Activated CD4-positive, alpha-beta T cell treated with anti-CD3 and anti-CD28 coated beads, Interleukin-2, amount 10 ng/mL, durations not matched to agents 7 days and 5 days (primary cell): Measurements from ENCODE around the gene RNGTT. TPM values are rescaled to one million over a fixed set of nuclear protein-coding genes. Genes with fewer than 3 reads are reported as not detected.
A peak's percentile ranks its signal among the peaks of the same experiment; 100 is the strongest.
"Not testable (repeated sequence)": the region's sequence is repeated elsewhere in the genome, so short reads cannot be mapped to it uniquely, and the experiment has no call there.

Source experiments
- CTCF ChIA-PET: fragments of 350-600 bp; sonication (Branson Sonifier 250); formaldehyde crosslinking; loops from one replicate; lab custom pipeline; 2021; ENCODE audit warnings: antibody characterized with exemption; lab: Charles Lee
- POLR2A ChIA-PET: fragments of 350-600 bp; sonication (Branson Sonifier 250); formaldehyde crosslinking; loops from one replicate; lab custom pipeline; 2021; ENCODE audit warnings: antibody characterized with exemption; lab: Charles Lee
- DNase-seq: peaks from one replicate; pipeline ENCODE4 v3.0.0-alpha.2; 2020
- H3K27ac Mint-ChIP-seq: one replicate; pipeline ENCODE4 v1.8.0; 2021; ENCODE audit warnings: mild to moderate bottlenecking, moderate library complexity, mixed read lengths
- H3K27me3 Mint-ChIP-seq: one replicate; pipeline ENCODE4 v1.8.0; 2021; ENCODE audit warnings: mixed read lengths
- H3K36me3 Mint-ChIP-seq: one replicate; pipeline ENCODE4 v1.8.0; 2021; ENCODE audit warnings: low read depth, mixed read lengths
- H3K4me1 Mint-ChIP-seq: one replicate; pipeline ENCODE4 v1.8.0; 2021; ENCODE audit warnings: mixed read lengths
- H3K4me3 Mint-ChIP-seq: one replicate; pipeline ENCODE4 v1.8.0; 2021; ENCODE audit warnings: mild to moderate bottlenecking, moderate library complexity, mixed read lengths
- H3K9me3 Mint-ChIP-seq: one replicate; pipeline ENCODE4 v1.8.0; 2021; ENCODE audit warnings: mixed read lengths
- total RNA-seq, 2 experiments: library from RNA; stranded (reverse); gene quantifications; one replicate each; pipeline ENCODE4 v1.2.3, GENCODE V29; 2021

The RNGTT gene
- total RNA-seq, 2 experiments from 2014 or later, result 18.9 to 21.3 TPM

- Mint-ChIP-seq H3K27me3 (no peaks in the 10 kb centered on the region), H3K9me3 (peaks cover 12% of the 10 kb centered on the region), H3K4me1 (peaks cover 36% of the 10 kb centered on the region), H3K36me3 (peaks cover 10% of the 10 kb centered on the region), H3K4me3 (peak overlapping the region; percentile 98), H3K27ac (no peak overlapping the region)
- CTCF ChIA-PET, result no interaction called here
- POLR2A ChIA-PET, result no interaction called here
- no peak for DNase-seq
Observed at GRCh38 chr6:88964509-88964908, 1.1 kb upstream of the RNGTT start.

GRCh38 chr6:88958842-88959241 is 4.6 kb downstream of the RNGTT start:
- Mint-ChIP-seq H3K4me3 (no peak overlapping the region), H3K27me3 (no peaks in the 10 kb centered on the region), H3K27ac (no peak overlapping the region), H3K9me3 (peaks cover 9% of the 10 kb centered on the region), H3K36me3 (peaks cover 37% of the 10 kb centered on the region), H3K4me1 (peaks cover 43% of the 10 kb centered on the region)
- POLR2A ChIA-PET, result no interaction called here
- CTCF ChIA-PET, result no interaction called here
- no peak for DNase-seq

- ChIA-PET POLR2A (no interaction called here), CTCF (no interaction called here)
- H3K4me1 Mint-ChIP-seq, result peaks cover 12% of the 10 kb centered on the region
- DNase-seq, result no peak
- no peaks in the 10 kb centered on the region for H3K27me3 Mint-ChIP-seq
- peaks cover 64% of the 10 kb centered on the region for H3K36me3 Mint-ChIP-seq
- H3K4me3 Mint-ChIP-seq, result no peak overlapping the region
- peaks cover 40% of the 10 kb centered on the region for H3K9me3 Mint-ChIP-seq
- no peak overlapping the region for H3K27ac Mint-ChIP-seq
Observed at GRCh38 chr6:88953550-88954386, 9.7 kb downstream of the RNGTT start.

- Mint-ChIP-seq H3K9me3 (peaks cover 40% of the 10 kb centered on the region), H3K4me3 (no peak overlapping the region), H3K4me1 (peaks cover 5% of the 10 kb centered on the region), H3K27ac (no peak overlapping the region), H3K36me3 (peaks cover 56% of the 10 kb centered on the region), H3K27me3 (no peaks in the 10 kb centered on the region)
- ChIA-PET POLR2A (no interaction called here), CTCF (interaction anchor here (0.6 kb wide), 1 partner anchor 174 kb away, joined by 4 read pairs; no protein-coding TSS in a partner anchor)
- no peak for DNase-seq
Observed at GRCh38 chr6:88952065-88952704, 11.2 kb downstream of the RNGTT start.

- POLR2A ChIA-PET, result no interaction called here
- Mint-ChIP-seq H3K4me1 (no peaks in the 10 kb centered on the region), H3K27me3 (no peaks in the 10 kb centered on the region), H3K27ac (no peak overlapping the region), H3K4me3 (no peak overlapping the region), H3K9me3 (peaks cover 8% of the 10 kb centered on the region), H3K36me3 (peaks cover 17% of the 10 kb centered on the region)
- CTCF ChIA-PET, result interaction anchor here (1.2 kb wide), 1 partner anchor 43 kb away, joined by 3 read pairs; no protein-coding TSS in a partner anchor
- DNase-seq, result no peak
Observed at GRCh38 chr6:88945415-88946008, 17.9 kb downstream of the RNGTT start.

- Mint-ChIP-seq H3K9me3 (peaks cover 36% of the 10 kb centered on the region), H3K4me1 (no peaks in the 10 kb centered on the region), H3K27me3 (no peaks in the 10 kb centered on the region), H3K36me3 (peaks cover 78% of the 10 kb centered on the region), H3K27ac (no peak overlapping the region), H3K4me3 (no peak overlapping the region)
- no peak for DNase-seq
- CTCF ChIA-PET, result interaction anchor here (0.6 kb wide), 1 partner anchor 33 kb away, joined by 6 read pairs; no protein-coding TSS in a partner anchor
- POLR2A ChIA-PET, result no interaction called here
Observed at GRCh38 chr6:88933521-88933920, 29.9 kb downstream of the RNGTT start.

GRCh38 chr6:88932019-88932418 is 31.4 kb downstream of the RNGTT start:
- POLR2A ChIA-PET, CTCF ChIA-PET: not testable (repeated sequence)
- H3K36me3 Mint-ChIP-seq, result peaks cover 65% of the 10 kb centered on the region

GRCh38 chr6:88922775-88923548 is 40.5 kb downstream of the RNGTT start:
- CTCF ChIA-PET, result interaction anchor here (0.5 to 0.6 kb wide), 2 partner anchors 252 to 545 kb away, joined by 3 to 4 read pairs; no protein-coding TSS in a partner anchor
- no peak overlapping the region for H3K4me3 Mint-ChIP-seq

More at GRCh38 chr6:88932019-88932418, 31.4 kb downstream of the RNGTT start:
- not testable (repeated sequence) for H3K4me3 Mint-ChIP-seq, H3K27ac Mint-ChIP-seq, H3K27me3 Mint-ChIP-seq, DNase-seq, H3K4me1 Mint-ChIP-seq
- H3K9me3 Mint-ChIP-seq, result peaks cover 32% of the 10 kb centered on the region

GRCh38 chr6:88921734-88922133 is 41.7 kb downstream of the RNGTT start:
- ChIA-PET CTCF (no interaction called here), POLR2A (no interaction called here)
- Mint-ChIP-seq H3K36me3 (peaks cover 25% of the 10 kb centered on the region), H3K27me3 (no peaks in the 10 kb centered on the region), H3K4me3 (no peak overlapping the region), H3K9me3 (no peaks in the 10 kb centered on the region), H3K4me1 (peaks cover 6% of the 10 kb centered on the region), H3K27ac (no peak overlapping the region)
- DNase-seq, result no peak

More at GRCh38 chr6:88922775-88923548, 40.5 kb downstream of the RNGTT start:
- Mint-ChIP-seq H3K4me1 (no peaks in the 10 kb centered on the region), H3K27ac (no peak overlapping the region), H3K36me3 (peaks cover 23% of the 10 kb centered on the region), H3K9me3 (no peaks in the 10 kb centered on the region), H3K27me3 (no peaks in the 10 kb centered on the region)
- POLR2A ChIA-PET, result no interaction called here
- DNase-seq, result no peak

GRCh38 chr6:88920774-88921733 is 42.4 kb downstream of the RNGTT start:
- Mint-ChIP-seq H3K27ac (no peak overlapping the region), H3K9me3 (no peaks in the 10 kb centered on the region), H3K4me3 (no peak overlapping the region), H3K36me3 (peaks cover 25% of the 10 kb centered on the region), H3K4me1 (peaks cover 9% of the 10 kb centered on the region), H3K27me3 (no peaks in the 10 kb centered on the region)
- POLR2A ChIA-PET, result no interaction called here
- CTCF ChIA-PET, result interaction anchor here (0.5 to 0.7 kb wide), 3 partner anchors 18 to 1612 kb away, joined by 3 read pairs; no protein-coding TSS in a partner anchor
- no peak for DNase-seq

GRCh38 chr6:88920088-88920487 is 43.3 kb downstream of the RNGTT start:
- Mint-ChIP-seq H3K27me3 (no peaks in the 10 kb centered on the region), H3K36me3 (peaks cover 29% of the 10 kb centered on the region), H3K4me3 (no peak overlapping the region), H3K4me1 (peaks cover 9% of the 10 kb centered on the region), H3K27ac (no peak overlapping the region), H3K9me3 (no peaks in the 10 kb centered on the region)
- DNase-seq, result no peak
- CTCF ChIA-PET, result no interaction called here
- POLR2A ChIA-PET, result no interaction called here
